GM13976 (cell line): ENCODE results near the gene VTI1B.
A peak's percentile ranks its signal among the peaks of the same experiment; 100 is the strongest.

Source experiments
- DNase-seq: peaks from one replicate; pipeline ENCODE4 v3.0.0; 2012; ENCODE audit warnings: low spot score
- in situ Hi-C: fragments of 300-500 bp; cut with MboI; formaldehyde crosslinking; loops from one replicate; pipeline ENCODE4 v1.12.0; 2022; ENCODE audit warnings: low sequenced_read_pairs, mixed read lengths, inconsistent platforms; ENCODE audit not compliant: unreplicated experiment
- TF ChIP-seq, protein P1 (sequence below): IDR thresholded peaks from 2 replicates; pipeline ENCODE4 v1.5.1; 2012; ENCODE audit warnings: borderline replicate concordance, mild to moderate bottlenecking; ENCODE audit not compliant: insufficient read depth; ENCODE audit errors: extremely low read depth, missing control alignments, control extremely low read depth

The VTI1B gene

DNA sequence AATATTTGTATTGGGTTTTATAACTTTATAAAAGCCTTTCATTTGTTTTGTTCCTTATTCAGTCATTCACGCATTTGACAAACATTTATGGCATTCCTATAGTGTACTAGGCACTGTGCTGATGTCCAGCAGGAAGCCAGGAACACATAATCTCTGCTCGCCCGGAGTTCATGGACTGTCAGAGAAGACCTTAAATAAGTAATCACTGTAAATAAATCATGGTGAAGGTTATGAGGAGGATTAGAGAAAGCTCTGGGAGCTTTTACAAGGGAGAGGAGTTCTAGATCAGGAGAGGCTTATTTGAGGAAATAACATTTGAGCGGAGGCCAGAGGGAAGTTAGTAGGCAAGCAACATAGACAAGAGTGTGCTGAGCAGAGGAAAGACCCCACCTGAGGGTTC is 22.6 kb upstream of the VTI1B start:
- TF ChIP-seq, protein P1, sequence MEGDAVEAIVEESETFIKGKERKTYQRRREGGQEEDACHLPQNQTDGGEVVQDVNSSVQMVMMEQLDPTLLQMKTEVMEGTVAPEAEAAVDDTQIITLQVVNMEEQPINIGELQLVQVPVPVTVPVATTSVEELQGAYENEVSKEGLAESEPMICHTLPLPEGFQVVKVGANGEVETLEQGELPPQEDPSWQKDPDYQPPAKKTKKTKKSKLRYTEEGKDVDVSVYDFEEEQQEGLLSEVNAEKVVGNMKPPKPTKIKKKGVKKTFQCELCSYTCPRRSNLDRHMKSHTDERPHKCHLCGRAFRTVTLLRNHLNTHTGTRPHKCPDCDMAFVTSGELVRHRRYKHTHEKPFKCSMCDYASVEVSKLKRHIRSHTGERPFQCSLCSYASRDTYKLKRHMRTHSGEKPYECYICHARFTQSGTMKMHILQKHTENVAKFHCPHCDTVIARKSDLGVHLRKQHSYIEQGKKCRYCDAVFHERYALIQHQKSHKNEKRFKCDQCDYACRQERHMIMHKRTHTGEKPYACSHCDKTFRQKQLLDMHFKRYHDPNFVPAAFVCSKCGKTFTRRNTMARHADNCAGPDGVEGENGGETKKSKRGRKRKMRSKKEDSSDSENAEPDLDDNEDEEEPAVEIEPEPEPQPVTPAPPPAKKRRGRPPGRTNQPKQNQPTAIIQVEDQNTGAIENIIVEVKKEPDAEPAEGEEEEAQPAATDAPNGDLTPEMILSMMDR = no peak
- in situ Hi-C loops = no loop called here

DNA sequence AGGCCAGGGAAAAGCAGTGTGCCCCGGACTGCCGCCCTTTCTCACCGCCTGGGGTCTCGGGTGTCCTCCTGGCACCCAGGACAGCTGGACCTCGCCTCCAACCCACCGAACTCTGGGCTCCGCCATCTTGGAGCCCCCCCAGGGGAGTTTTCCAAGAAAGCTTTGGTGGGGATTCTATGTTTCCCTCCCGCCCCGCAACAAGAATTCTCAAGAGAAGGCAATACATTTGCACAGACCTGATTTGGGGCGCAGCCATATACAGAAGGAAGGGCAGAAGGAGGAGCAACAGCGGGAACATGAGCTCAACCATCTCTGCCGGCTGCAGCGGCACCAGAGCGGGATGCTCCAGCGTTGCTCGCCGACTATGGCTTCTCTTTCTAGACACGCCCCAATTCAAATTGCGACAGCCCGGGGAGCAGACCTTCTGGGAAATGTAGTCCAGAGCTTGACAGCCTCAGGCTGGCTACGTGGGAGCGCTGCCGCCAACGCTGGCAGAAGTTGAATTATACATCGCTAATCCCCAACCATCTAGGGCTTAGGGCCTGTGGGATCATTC is 21.0 kb upstream of the VTI1B start, which contains the start of gene RDH11:
Gene RDH11 (minus strand): TSS at position 371 of the 556 bp plus-strand sequence. CDS start 61 bp downstream, at position 310.
- DNase-seq = peak; percentile 86
- in situ Hi-C loops = no loop called here
- TF ChIP-seq, protein P1 = no peak

More for the DNA sequence above, 22.6 kb upstream of the VTI1B start:
- DNase-seq = no peak

DNA sequence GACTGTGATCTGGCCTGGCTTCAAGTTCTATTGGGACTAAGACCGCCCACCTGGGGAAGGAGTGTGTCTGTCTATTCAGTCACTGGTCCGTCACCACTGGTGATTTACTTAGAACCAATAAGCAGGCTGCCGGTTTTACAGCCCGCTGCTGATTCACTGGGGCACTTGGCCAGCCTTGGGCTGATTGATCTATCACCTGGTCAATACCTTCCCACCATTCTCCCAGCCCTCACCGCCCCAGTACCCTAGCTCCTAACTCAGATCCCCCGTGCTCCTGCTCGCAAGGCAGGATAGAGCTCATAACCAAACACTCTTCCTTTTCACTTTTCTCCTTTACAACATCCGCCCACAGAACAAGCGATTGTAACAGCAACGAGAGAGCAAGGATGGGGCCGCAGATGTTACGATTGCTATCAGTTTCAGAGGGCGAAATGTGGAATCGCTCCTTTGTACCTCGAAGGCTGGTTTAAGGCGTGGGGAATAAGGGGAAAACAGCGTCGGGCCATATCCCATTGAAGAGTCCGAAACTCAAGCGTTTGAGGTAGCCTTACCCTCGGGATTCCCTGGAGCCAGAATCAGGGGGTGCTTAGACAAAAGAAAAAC is 20.5 kb upstream of the VTI1B start:
- in situ Hi-C loops = no loop called here
- TF ChIP-seq, protein P1 = no peak
- DNase-seq = peak; percentile 89

DNA sequence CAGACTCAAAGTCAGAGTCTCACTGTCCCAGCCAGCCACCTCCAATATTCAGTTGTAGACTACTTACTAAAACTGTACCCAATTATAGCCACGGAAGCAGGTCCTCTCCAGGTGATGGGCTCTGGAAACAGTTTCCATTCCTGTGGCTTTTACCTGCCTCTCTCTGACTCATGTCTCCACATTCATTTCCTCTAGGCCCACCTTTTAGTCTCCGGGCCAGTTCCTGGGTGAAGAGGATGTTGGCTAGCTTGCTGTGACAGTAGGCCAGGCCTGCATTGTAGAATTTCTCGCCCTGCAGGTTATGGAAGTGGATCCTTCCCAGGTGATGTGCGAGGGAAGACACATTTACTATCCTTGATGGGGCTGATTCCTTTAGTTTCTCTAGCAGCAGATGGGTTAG is 15.6 kb upstream of the VTI1B start:
- in situ Hi-C loops = no loop called here
- TF ChIP-seq, protein P1 = no peak
- DNase-seq = no peak

DNA sequence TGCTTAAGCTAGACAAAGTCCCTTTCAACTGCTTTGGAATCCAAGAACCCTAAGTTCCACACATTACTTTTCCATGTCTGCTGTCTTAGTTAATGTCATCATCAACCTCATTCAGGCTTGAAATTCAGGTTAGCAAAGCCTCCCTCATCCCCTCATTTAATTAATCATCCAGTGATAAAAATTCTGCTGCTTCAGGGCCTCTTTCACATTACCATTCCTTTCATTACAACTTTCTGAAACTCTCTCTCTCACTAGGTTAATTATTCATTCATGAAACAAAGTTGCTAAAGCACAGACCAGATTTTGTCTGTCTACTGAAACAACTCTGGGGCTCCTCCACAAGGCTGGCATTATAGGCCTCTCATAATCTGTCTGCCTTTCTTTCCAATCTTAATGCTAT is 9.4 kb upstream of the VTI1B start:
- in situ Hi-C loops = no loop called here
- TF ChIP-seq, protein P1 = no peak
- DNase-seq = no peak

DNA sequence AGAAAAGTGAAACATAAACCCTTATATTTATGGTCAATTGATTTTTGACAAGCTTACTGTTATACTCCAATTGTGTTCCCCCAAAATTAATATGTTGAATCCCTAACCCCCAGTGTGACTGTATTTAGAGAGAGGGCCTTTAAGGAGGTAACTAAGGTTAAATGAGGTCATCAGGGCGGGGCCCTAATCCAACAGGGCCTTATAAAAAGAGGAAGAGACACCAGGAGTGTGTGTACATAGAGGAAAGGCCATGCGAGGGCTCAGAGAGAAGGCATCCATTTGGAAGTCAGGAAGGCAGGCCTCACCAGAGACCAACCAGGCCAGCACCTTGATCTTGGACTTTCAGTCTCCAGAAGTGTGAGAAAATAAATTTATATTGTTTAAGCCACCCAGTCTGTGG is 6.5 kb upstream of the VTI1B start:
- no peak for DNase-seq
- in situ Hi-C loops = no loop called here
- TF ChIP-seq, protein P1 = no peak
